D721Med (cell line): ENCODE results near the gene UNC50.

Source experiments
- DNase-seq: peaks from one replicate; pipeline ENCODE4 v3.0.0; 2011; ENCODE audit warnings: low spot score; ENCODE audit not compliant: insufficient read length
- FAIRE-seq: peaks from 2 replicates; lab custom pipeline; 2011; peaks lifted over from hg19 to GRCh38; lab: Jason Lieb, UNC
- CTCF ChIP-seq: IDR thresholded peaks from 2 replicates; pipeline ENCODE4 v1.5.1; 2012; ENCODE audit warnings: mild to moderate bottlenecking, control low read depth; ENCODE audit not compliant: insufficient read depth; ENCODE audit errors: missing control alignments

UNC50 gene

GRCh38 chr2:98569915-98570314, 38.5 kb upstream of the UNC50 start:
- no peak for DNase-seq
- no peak for TF ChIP-seq CTCF
- no peak for FAIRE-seq

- no peak for TF ChIP-seq CTCF
- no peak for FAIRE-seq
These were observed 38.0 kb upstream of the UNC50 start for GRCh38 chr2:98570356-98570755.

DNA sequence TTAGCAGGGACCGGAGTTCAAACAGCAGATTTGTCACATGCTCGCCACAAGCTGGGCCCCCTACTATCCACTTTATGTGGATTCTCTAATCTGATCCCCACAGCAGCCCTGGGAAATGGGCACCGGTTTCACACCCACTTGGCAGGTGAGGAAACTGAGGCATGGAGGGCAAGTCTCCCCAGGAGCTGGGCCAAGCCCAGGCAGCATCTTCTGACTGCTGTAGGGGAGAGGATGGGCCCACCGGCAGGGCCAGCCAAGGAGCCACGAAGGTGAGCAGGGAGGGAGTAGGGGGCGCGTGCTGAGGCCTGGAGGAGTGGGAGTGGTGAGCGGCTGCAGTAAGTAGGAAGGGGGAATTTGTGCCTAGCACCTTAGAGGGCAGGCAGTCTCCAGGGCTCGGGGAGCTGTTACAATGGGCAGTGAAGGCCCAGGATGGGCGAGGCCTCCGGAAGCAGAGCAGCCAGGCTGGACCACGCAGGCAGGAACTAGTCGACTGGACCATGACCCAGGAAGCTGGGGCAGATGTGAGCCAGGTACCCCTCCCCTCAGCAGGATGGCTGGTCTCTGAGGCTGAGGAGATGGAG, 37.2 kb upstream of the UNC50 start:
- TF ChIP-seq CTCF = no peak
- DNase-seq (no peak), FAIRE-seq (no peak)

More at GRCh38 chr2:98570356-98570755, 38.0 kb upstream of the UNC50 start:
- no peak for DNase-seq

DNA sequence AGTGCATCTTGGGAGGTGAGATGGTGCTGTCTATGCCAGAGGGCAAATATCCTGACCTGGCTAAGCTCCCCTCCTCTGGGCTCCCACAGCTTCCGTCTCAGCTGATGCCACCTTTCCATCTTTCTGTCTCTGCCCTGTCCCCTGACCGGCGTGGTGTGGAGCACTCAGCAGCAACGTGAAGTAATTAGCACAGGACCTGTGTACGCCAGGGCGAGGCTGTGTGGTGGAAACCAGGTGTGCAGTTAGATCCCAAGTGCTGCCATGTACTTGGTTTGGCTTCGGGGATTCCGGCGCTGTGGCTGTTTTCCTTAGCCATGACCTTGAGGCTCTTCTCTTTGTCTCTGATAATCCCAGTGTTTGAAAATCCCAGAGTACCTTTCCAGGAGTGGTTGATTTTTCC, 36.6 kb upstream of the UNC50 start:
- FAIRE-seq (no peak), DNase-seq (no peak)
- TF ChIP-seq CTCF = no peak

DNA sequence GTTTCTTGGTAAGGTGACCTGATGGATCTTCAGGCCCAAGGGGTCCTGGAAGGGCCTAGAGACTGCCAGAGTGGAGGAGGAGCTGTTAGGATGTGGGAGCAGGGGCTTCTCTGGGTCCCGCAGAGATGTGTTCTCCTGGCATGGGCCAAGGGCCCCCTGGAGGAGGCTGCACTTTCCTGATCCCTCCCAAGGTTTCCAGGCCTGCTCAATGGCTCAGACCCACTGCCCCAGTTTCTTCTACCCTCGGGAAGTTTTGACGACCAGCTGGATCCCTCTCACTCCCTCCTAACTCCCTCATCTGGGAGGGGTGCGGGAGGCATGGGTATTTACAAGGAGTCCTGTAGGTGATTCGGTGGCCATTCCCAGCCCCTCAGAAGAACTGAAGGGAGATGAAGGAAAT, 36.2 kb upstream of the UNC50 start:
- no peak for FAIRE-seq
- no peak for TF ChIP-seq CTCF
- no peak for DNase-seq

- no peak for DNase-seq
- no peak for FAIRE-seq
- no peak for TF ChIP-seq CTCF
These were observed 35.7 kb upstream of the UNC50 start for GRCh38 chr2:98572676-98573075.

GRCh38 chr2:98573426-98573825, 35.0 kb upstream of the UNC50 start:
- FAIRE-seq (no peak), DNase-seq (no peak)
- no peak for TF ChIP-seq CTCF
